T-helper 1 cell treated with Interleukin-12 subunit alpha and Interleukin-12 subunit beta and Interleukin-4 antibody, amounts not matched to agents 30 ng/mL and 1 ng/mL, for 36 hours (primary cell): ENCODE results near the gene TTF1. TPM values are rescaled to one million over a fixed set of nuclear protein-coding genes. Genes with fewer than 3 reads are reported as not detected.

Experiments used
- intact Hi-C: fragments of 100-400 bp; cut with micrococcal nuclease; formaldehyde crosslinking; loops from one replicate; pipeline ENCODE4 v1.15.1; 2024
- total RNA-seq: library from RNA; stranded (reverse); gene quantifications from 2 replicates; pipeline ENCODE4 v1.2.3, GENCODE V29; 2022

TTF1 gene
- total RNA-seq, 1 donor from 2014 or later = 24.4 TPM

DNA sequence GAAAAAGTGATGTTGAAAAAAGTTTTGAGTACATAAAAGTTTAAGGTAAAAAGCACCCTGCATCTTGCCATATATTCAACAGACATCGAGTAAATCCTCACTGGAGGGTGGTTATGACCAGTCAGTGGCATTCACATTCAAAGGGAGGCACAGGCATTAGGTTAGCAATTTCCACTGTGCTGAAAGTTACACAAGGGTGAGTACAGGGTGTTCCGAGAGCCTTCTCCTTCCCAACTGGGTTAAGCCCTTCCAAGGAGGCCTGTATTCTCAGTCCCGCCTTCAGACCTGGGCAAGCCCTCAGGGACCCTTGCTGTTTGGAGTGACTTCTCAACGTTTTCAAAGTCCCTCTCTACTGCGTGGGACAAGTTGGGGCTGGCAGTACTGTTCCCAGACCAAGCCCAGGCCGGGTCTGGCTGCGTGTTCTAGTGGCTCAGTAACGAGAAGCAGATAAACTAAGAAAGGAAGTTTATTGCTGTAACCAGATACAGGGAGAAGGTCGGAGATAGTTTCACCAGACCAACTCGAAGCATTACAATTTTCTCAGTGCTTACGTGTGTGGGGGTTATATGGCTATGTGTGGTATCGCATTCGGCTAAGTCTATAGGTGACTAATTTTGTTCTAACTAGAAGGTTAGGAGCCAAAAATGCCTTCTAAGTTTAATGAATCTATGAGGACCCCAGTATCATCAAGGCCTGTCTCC is 38.9 kb downstream of the TTF1 start:
- intact Hi-C loops = no loop called here

GRCh38 chr9:132366481-132366880 is 40.2 kb downstream of the TTF1 start:
- intact Hi-C loops = no loop called here

DNA sequence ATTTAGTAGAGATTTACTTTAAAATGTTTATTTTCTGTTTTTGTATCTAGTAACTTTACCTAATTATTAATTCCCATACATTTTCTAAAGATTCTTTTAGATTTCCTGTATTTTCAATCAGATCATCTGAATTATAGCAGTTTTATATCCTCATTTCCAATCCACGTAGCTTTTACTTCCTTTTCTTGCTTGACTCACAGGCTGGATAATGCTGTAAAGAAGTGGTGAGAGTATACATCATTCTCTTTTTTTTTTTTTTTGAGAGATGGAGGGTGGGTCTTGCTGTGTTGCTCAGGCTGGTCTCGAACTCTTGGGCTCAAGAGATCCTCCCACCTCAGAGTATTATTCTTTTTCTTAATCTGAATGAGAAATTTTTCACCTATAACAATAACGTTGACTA is 40.7 kb downstream of the TTF1 start:
- intact Hi-C loops = no loop called here

- intact Hi-C loops = no loop called here
Measured at GRCh38 chr9:132364068-132364467, 42.6 kb downstream of the TTF1 start.

DNA sequence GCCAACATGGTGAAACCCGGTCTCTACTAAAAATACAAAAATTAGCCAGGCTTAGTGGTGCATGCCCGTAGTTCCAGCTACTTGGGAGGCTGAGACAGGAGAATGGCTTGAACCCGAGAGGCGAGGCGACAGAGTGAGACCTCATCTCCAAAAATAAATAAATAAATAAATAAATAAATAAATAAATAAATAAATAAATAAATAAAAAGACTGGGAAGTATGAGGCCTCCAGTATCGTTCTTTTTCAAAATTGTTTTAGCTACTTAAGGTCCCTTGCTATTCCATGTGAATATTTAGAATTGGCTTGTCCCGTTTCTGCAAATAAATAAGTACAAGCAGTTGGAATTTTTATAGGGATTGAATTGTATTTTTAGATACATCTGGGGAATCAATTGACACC is 48.9 kb downstream of the TTF1 start:
- intact Hi-C loops = loop anchor here (10.0 kb wide), 2 partner anchors 353 to 767 kb away; partner anchors contain the start of gene RALGDS

DNA sequence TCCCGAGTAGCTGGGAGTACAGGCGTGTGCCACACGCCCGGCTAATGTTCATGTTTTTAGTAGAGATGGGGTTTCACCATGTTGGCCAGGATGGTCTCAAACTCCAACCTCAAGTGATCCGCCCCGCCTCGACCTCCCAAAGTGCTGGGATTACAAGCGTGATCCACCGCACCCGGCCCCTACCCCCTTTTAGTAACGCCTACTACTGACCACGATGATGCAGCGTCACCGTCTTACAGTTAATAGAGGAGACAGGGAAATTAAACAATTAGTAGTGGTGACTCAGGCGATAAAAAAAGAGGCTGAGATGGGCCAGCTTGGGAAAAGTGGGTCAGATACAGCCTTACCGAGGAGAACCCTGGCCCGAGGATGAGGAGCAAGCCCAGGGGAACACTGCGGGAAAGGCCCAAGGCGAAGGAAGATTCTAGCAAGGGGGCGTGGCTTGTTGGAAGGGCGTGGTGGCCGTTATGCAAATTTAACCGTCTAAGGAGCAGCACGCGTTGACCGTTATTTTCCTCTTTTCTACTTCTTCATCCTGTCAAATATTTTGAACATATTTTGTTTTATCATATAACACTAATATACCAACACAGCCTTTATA is 50.2 kb downstream of the TTF1 start:
- intact Hi-C loops = loop anchor here (10.0 kb wide), 2 partner anchors 352 to 768 kb away; partner anchors contain the start of gene RALGDS

DNA sequence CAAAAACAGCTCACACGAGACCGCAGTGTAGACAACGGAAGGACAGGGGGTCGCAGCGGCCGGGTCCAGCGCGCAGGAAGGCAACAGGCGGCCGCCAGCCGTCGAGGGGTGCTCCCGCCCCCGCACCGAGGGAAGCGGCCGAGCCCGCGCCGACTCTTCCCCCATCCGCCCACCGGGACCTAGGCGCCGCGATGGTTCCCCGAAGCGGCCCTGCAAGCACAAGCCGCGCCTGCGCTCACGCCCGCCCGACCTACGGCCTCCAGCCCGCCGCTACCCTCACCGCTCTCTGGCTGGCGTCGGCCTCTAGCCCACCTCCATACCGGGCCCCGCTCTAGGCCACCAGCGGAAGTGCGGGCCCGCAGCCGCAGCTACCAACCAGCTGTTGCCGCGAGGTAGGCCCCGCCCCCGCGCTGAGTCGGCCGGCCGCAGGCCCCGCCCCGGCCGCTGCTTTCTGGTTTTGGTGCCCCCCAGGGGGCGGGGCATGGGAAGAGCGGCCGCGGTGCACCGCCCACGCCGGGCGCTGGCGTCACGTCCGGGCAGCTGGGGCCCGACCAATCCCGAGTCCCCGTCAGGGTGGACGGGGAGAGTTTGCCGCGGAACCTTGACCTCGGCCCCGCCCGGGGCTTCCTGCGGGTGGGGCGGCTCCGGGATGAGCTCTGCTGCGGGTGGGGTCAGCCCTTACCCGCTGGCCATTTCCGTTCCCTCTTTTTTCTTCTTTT is 51.8 kb downstream of the TTF1 start, which contains the start of gene SETX:
Gene SETX (minus strand): TSS at position 350 of the 719 bp plus-strand sequence. CDS start 5,558 bp downstream, outside the sequence.
- intact Hi-C loops = loop anchor here (1.0 to 10.0 kb wide), 16 partner anchors 52 to 1662 kb away; partner anchors contain the start of genes EXOSC2, GTF3C5, POMT1 and RALGDS

- intact Hi-C loops = loop anchor here (1.0 to 10.0 kb wide), 15 partner anchors 55 to 1659 kb away; partner anchors contain the start of genes DDX31, EXOSC2, GTF3C5 and NUP214
Measured at GRCh38 chr9:132351404-132352045, 55.1 kb downstream of the TTF1 start.

DNA sequence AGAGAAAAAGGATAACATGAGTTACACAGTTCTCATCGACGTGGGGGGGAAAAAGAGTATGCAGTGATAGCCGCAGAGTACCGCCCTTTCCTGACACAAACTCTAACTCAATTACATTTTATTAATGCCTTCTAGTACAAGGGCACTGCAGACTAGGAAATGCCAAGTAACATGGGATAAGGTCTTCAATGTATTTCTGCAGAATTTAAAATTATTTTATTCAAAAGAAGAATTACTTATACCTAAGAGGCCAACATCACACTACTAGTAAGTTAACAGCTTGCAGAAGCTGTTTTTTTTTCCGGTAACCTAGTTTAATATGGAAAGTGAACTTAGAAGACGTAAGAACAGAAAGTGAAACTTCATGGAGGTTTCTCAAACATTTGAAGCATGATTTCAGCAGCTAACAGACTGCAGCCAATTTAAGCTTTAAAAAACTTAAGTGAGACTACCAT is 55.8 kb downstream of the TTF1 start:
- intact Hi-C loops = loop anchor here (1.0 to 10.0 kb wide), 15 partner anchors 55 to 1659 kb away; partner anchors contain the start of genes DDX31, EXOSC2, GTF3C5 and NUP214

GRCh38 chr9:132348676-132349075 is 58.0 kb downstream of the TTF1 start:
- intact Hi-C loops = no loop called here

DNA sequence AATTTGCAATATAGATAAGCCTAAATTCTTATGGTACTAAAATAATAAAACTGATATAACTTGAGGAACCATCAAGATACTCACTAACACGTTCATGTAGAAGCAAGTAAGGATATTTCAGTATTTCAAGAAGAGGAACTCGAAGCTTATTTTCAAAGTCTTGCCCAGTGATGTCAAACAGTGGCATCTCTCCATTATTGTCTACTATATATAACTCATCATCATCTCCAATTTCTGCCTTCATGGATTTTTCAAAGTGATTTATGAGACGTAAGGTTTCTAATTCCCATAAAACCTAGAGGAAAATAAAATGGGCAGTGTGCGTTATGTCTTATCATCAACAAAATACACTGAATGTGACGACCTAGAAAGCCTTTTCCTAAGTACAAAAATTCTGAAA is 60.5 kb downstream of the TTF1 start:
- intact Hi-C loops = no loop called here

DNA sequence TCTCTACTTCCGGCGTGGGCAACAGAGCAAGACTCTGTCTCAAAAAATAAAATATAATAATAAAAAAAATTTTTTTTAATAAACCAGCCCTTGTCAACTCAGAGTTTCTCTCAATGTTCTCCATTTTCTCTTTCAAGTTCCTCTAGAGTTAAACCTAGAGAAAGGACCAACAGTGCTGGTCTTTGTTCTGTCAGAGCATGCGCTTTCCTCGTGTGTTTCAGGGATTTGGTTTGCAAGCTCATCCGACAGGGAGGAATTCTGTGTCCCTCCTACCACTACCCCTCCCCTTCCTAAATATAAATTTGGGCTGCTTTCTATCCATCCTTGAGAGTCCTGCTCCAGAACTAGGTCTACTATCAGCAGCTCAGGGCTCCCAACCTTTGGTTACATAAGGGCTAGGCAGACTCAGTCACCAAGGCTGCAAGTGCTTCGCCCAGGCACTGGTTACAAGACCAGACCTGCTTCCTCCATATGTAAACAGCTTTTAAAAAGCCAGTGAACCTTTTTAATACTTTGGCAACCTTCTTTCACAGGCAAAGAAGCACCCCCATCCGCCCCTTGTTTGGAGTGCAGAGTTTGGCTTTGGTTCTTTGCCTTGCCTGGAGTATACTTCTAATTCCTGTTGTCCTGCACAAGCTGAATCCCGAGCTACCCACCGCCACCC is 65.3 kb downstream of the TTF1 start:
- intact Hi-C loops = no loop called here

- intact Hi-C loops = no loop called here
Measured at GRCh38 chr9:132334364-132334763, 72.3 kb downstream of the TTF1 start.

GRCh38 chr9:132333556-132333955 is 73.1 kb downstream of the TTF1 start:
- intact Hi-C loops = no loop called here

- intact Hi-C loops = loop anchor here (5.0 kb wide), 2 partner anchors 36 to 56 kb away; no protein-coding TSS in a partner anchor
Measured at GRCh38 chr9:132328580-132328979, 78.1 kb downstream of the TTF1 start.

- intact Hi-C loops = loop anchor here (5.0 kb wide), 2 partner anchors 35 to 55 kb away; no protein-coding TSS in a partner anchor
Measured at GRCh38 chr9:132327537-132327936, 79.1 kb downstream of the TTF1 start.
